ENCODE measurements around the gene PAK1IP1. TPM values are rescaled to one million over a fixed set of nuclear protein-coding genes. Genes with fewer than 3 reads are reported as not detected.

Gene PAK1IP1
- total RNA-seq (2022; extraction: Qiagen RNA extraction): 20.1 to 23.7 TPM (median 21.4 TPM) in 5 replicates

GRCh38 chr6:10694302-10695085 is at the start of gene PAK1IP1, which contains the start of gene C6orf52:
Gene PAK1IP1 (plus strand): TSS chr6:10694972. CDS start chr6:10694986, 14 bp downstream.
Gene C6orf52 (minus strand): TSS chr6:10694616. CDS start chr6:10687550, 7,066 bp downstream.

GRCh38 chr6:10722820-10723566 is 28.2 kb downstream of the PAK1IP1 start, which contains the start of gene TMEM14C:
Gene TMEM14C (plus strand): TSS chr6:10723070. CDS start chr6:10724614, 1,544 bp downstream.

GRCh38 chr6:10747251-10747972 is 52.6 kb downstream of the PAK1IP1 start, which contains the start of gene TMEM14B:
Gene TMEM14B (plus strand): TSS chr6:10747805. CDS start chr6:10749246, 1,441 bp downstream.

Other genes starting within 250 kb of the PAK1IP1 start
- gene GCNT2, start 173.6 kb upstream of the PAK1IP1 start, total RNA-seq (2022; extraction: Qiagen RNA extraction): 5.8 to 8.5 TPM (median 6.4 TPM) in 5 replicates
- gene C6orf52, start 356 bp upstream of the PAK1IP1 start, total RNA-seq (2022; extraction: Qiagen RNA extraction): 1.1 to 2.2 TPM (median 1.4 TPM) in 5 replicates
- 148 to 182 TPM (median 158 TPM) in 5 replicates for gene TMEM14C, start 28.1 kb downstream of the PAK1IP1 start, total RNA-seq (2022; extraction: Qiagen RNA extraction)
- gene TMEM14B, start 52.8 kb downstream of the PAK1IP1 start, total RNA-seq (2022; extraction: Qiagen RNA extraction): 134 to 175 TPM (median 138 TPM) in 5 replicates
- 0.09 to 0.21 TPM (median 0.17 TPM) in 5 replicates for gene MAK, start 143.6 kb downstream of the PAK1IP1 start, total RNA-seq (2022; extraction: Qiagen RNA extraction)
- gene GCM2, start 187.1 kb downstream of the PAK1IP1 start, total RNA-seq (2022; extraction: Qiagen RNA extraction): 0.03 to 0.06 TPM in 2 of 5 replicates, not detected in the others
- 2.7 to 3.4 TPM (median 2.8 TPM) in 5 replicates for gene SYCP2L, start 192.1 kb downstream of the PAK1IP1 start, total RNA-seq (2022; extraction: Qiagen RNA extraction)

Data from A549 treated with CORT108297 at 1 μM for 4 hours (cell line).